Neural cell (in vitro differentiated cells): Measurements from ENCODE around the gene SLC35B2. TPM values are rescaled to one million over a fixed set of nuclear protein-coding genes. Genes with fewer than 3 reads are reported as not detected.

Source experiments
- H2AFZ ChIP-seq: fragments of 200-600, 300-800 bp; sonication (generic), shearing (Covaris generic); 2 replicates; pipeline ENCODE4 v1.6.0; 2014; ENCODE audit warnings: low read depth, mild to moderate bottlenecking, antibody characterized with exemption, low read length, moderate library complexity
- H3F3A ChIP-seq: fragments of 200-600 bp; shearing (Covaris generic); 2 replicates; pipeline ENCODE4 v1.6.1; 2016; ENCODE audit warnings: mild to moderate bottlenecking, moderate library complexity, mixed read lengths, antibody characterized with exemption, low read length; ENCODE audit not compliant: insufficient read depth, poor library complexity, severe bottlenecking
- H3K27ac ChIP-seq: fragments of 200-600, 300-800 bp; sonication (generic), shearing (Covaris generic); 2 replicates; pipeline ENCODE4 v1.5.1; 2014; ENCODE audit warnings: mild to moderate bottlenecking, low read length, moderate library complexity
- H3K27me3 ChIP-seq: fragments of 300-800, 200-600 bp; sonication (generic), shearing (Covaris generic); 2 replicates; pipeline ENCODE4 v1.6.0; 2014; ENCODE audit warnings: mild to moderate bottlenecking, low read depth, low read length, moderate library complexity; ENCODE audit not compliant: insufficient read depth
- H3K36me3 ChIP-seq: fragments of 300-800, 200-600 bp; sonication (generic), shearing (Covaris generic); 2 replicates; pipeline ENCODE4 v1.5.1; 2014; ENCODE audit warnings: mild to moderate bottlenecking, antibody characterized with exemption, low read length, moderate library complexity; ENCODE audit not compliant: insufficient read depth
- H3K4me2 ChIP-seq: fragments of 300-800, 200-600 bp; sonication (generic), shearing (Covaris generic); 2 replicates; pipeline ENCODE4 v1.6.0; 2014; ENCODE audit warnings: mild to moderate bottlenecking, low read length
- H3K4me3 ChIP-seq: fragments of 300-800, 200-600 bp; sonication (generic), shearing (Covaris generic); 2 replicates; pipeline ENCODE4 v1.5.1; 2014; ENCODE audit warnings: mild to moderate bottlenecking, low read length, moderate library complexity
- H3K79me2 ChIP-seq: fragments of 200-600 bp; shearing (Covaris generic); replicated peaks from 2 replicates; pipeline ENCODE4 v1.6.0; 2014; ENCODE audit warnings: mild to moderate bottlenecking, low read length, moderate library complexity; ENCODE audit not compliant: insufficient read depth
- H3K9ac ChIP-seq: fragments of 300-800, 200-600 bp; sonication (generic), shearing (Covaris generic); 2 replicates; pipeline ENCODE4 v1.6.1; 2016; ENCODE audit warnings: mild to moderate bottlenecking, low read length, mixed read lengths
- H3K9me2 ChIP-seq: fragments of 200-600 bp; shearing (Covaris generic); 2 replicates; pipeline ENCODE4 v1.6.1; 2016; ENCODE audit warnings: mild to moderate bottlenecking, low read length, mixed read lengths; ENCODE audit not compliant: insufficient read depth
- H3K9me3 ChIP-seq: fragments of 200-600, 300-800 bp; sonication (generic), shearing (Covaris generic); 2 replicates; pipeline ENCODE4 v1.6.1; 2016; ENCODE audit warnings: mild to moderate bottlenecking, mixed run types, low read length, moderate library complexity, mixed read lengths
- H4K20me1 ChIP-seq: fragments of 200-600 bp; shearing (Covaris generic); 2 replicates; pipeline ENCODE4 v1.6.1; 2016; ENCODE audit warnings: mild to moderate bottlenecking, mixed run types; ENCODE audit not compliant: insufficient read depth
- EP300 ChIP-seq: fragments of 450-650 bp; conservative IDR thresholded peaks from 2 replicates; pipeline ENCODE4 v1.6.1; 2014; ENCODE audit warnings: antibody characterized with exemption, mild to moderate bottlenecking, moderate library complexity; ENCODE audit not compliant: poor library complexity, severe bottlenecking
- EZH2 ChIP-seq: fragments of 200-600, 300-800 bp; shearing (Covaris generic), sonication (generic); IDR thresholded peaks from 2 replicates; pipeline ENCODE4 v1.6.1; 2014; ENCODE audit warnings: antibody characterized with exemption, low read length, borderline replicate concordance, mild to moderate bottlenecking; ENCODE audit not compliant: insufficient read depth, poor library complexity, severe bottlenecking
- MXI1 ChIP-seq: fragments of 450-650 bp; conservative IDR thresholded peaks from 2 replicates; pipeline ENCODE4 v1.6.1; 2014; ENCODE audit warnings: antibody characterized with exemption, mild to moderate bottlenecking; ENCODE audit not compliant: poor library complexity, severe bottlenecking
- POLR2AphosphoS5 ChIP-seq: IDR thresholded peaks from 2 replicates; pipeline ENCODE4 v1.6.1; 2012
- RAD21 ChIP-seq: fragments of 450-650 bp; conservative IDR thresholded peaks from 2 replicates; pipeline ENCODE4 v1.6.1; 2014; ENCODE audit warnings: antibody characterized with exemption, mild to moderate bottlenecking, moderate library complexity
- REST ChIP-seq: IDR thresholded peaks from 2 replicates; pipeline ENCODE4 v1.6.1; 2012; ENCODE audit warnings: borderline replicate concordance
- SMC3 ChIP-seq: fragments of 450-650 bp; conservative IDR thresholded peaks from 2 replicates; pipeline ENCODE4 v1.6.1; 2014; ENCODE audit warnings: antibody characterized with exemption, mild to moderate bottlenecking, moderate library complexity; ENCODE audit not compliant: poor library complexity
- TAF1 ChIP-seq: IDR thresholded peaks from 2 replicates; pipeline ENCODE4 v1.6.1; 2012; ENCODE audit warnings: low read depth
- polyA plus RNA-seq: library from polyadenylated mRNA; depleted of rRNA; stranded (reverse); fragments of >200 nt; gene quantifications from 2 replicates; pipeline ENCODE4 v1.2.3, GENCODE V29; 2014
- TF ChIP-seq, protein P1 (sequence below): fragments of 450-650 bp; IDR thresholded peaks from 2 replicates; pipeline ENCODE4 v1.5.1; 2014; ENCODE audit warnings: antibody characterized with exemption, mild to moderate bottlenecking, moderate library complexity; ENCODE audit not compliant: poor library complexity, severe bottlenecking

Gene SLC35B2
- polyA plus RNA-seq, 1 donor from 2014 or later, result 44.5 TPM

DNA sequence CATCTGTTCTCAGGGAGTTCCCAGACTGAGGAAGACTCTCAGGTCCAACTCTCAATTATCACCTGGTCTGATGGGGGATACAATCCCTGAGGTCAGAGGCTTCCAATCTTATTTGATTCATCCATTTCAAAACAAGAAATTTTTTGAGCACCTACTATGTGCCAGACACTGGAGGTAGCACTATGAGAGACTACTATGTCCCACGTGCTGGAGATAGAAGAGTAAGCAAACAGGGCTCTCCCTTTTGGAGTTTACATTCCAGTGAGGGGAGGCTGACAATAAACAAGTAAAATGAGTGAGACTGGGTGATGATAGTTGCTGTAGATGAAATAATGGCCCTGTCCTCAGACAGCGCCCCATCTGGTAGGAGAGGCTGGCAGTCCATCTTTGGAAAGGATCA is 29.4 kb upstream of the SLC35B2 start:
- no peak overlapping the region for H3K4me3 ChIP-seq
- no peak overlapping the region for H3K27ac ChIP-seq
- H3F3A ChIP-seq, result no peaks in the 10 kb centered on the region
- H3K9ac ChIP-seq, result no peak overlapping the region
- H3K27me3 ChIP-seq, result no peaks in the 10 kb centered on the region
- no peak for TF ChIP-seq REST
- TF ChIP-seq EP300, result no peak
- TF ChIP-seq, protein P1, sequence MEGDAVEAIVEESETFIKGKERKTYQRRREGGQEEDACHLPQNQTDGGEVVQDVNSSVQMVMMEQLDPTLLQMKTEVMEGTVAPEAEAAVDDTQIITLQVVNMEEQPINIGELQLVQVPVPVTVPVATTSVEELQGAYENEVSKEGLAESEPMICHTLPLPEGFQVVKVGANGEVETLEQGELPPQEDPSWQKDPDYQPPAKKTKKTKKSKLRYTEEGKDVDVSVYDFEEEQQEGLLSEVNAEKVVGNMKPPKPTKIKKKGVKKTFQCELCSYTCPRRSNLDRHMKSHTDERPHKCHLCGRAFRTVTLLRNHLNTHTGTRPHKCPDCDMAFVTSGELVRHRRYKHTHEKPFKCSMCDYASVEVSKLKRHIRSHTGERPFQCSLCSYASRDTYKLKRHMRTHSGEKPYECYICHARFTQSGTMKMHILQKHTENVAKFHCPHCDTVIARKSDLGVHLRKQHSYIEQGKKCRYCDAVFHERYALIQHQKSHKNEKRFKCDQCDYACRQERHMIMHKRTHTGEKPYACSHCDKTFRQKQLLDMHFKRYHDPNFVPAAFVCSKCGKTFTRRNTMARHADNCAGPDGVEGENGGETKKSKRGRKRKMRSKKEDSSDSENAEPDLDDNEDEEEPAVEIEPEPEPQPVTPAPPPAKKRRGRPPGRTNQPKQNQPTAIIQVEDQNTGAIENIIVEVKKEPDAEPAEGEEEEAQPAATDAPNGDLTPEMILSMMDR, result no peak
- no peak for TF ChIP-seq RAD21
- TF ChIP-seq MXI1, result no peak
- TF ChIP-seq TAF1, result no peak
- TF ChIP-seq EZH2, result no peak
- no peak for TF ChIP-seq POLR2AphosphoS5
- no peak for TF ChIP-seq SMC3
- no peak overlapping the region for H2AFZ ChIP-seq
- no peaks in the 10 kb centered on the region for H3K9me2 ChIP-seq
- no peaks in the 10 kb centered on the region for H4K20me1 ChIP-seq
- H3K36me3 ChIP-seq, result no peaks in the 10 kb centered on the region
- H3K79me2 ChIP-seq, result no peaks in the 10 kb centered on the region
- H3K9me3 ChIP-seq, result no peaks in the 10 kb centered on the region
- no peak overlapping the region for H3K4me2 ChIP-seq

- Histone ChIP-seq H3K79me2 (no peaks in the 10 kb centered on the region), H3K9ac (no peak overlapping the region), H3F3A (no peaks in the 10 kb centered on the region), H3K36me3 (no peaks in the 10 kb centered on the region), H3K27me3 (no peaks in the 10 kb centered on the region), H2AFZ (no peak overlapping the region), H3K27ac (no peak overlapping the region), H3K4me2 (no peak overlapping the region), H3K9me2 (no peaks in the 10 kb centered on the region), H4K20me1 (no peaks in the 10 kb centered on the region), H3K9me3 (no peaks in the 10 kb centered on the region), H3K4me3 (no peak overlapping the region)
- TF ChIP-seq, protein P1, result no peak
- TF ChIP-seq RAD21, result no peak
- no peak for TF ChIP-seq REST
- no peak for TF ChIP-seq POLR2AphosphoS5
- TF ChIP-seq EP300, result no peak
- TF ChIP-seq TAF1, result no peak
- no peak for TF ChIP-seq EZH2
- TF ChIP-seq SMC3, result no peak
- TF ChIP-seq MXI1, result no peak
Measured at GRCh38 chr6:44286285-44286565, 28.9 kb upstream of the SLC35B2 start.
